HepG2 (cell line): ENCODE measurements around the gene COMMD9. TPM values are rescaled to one million over a fixed set of nuclear protein-coding genes. Genes with fewer than 3 reads are reported as not detected.

Experiments
- FOXJ3 ChIP-seq: sonication (generic); formaldehyde crosslinking; IDR thresholded peaks from 2 replicates; pipeline ENCODE4 v1.4.0; 2020; ENCODE audit warnings: missing genetic modification reagents, mild to moderate bottlenecking, borderline replicate concordance
- GABPA ChIP-seq, 2 experiments: IDR thresholded peaks; 2 replicates each; pipeline ENCODE4 v1.6.1; 2011 to 2016; ENCODE audit warnings: low read depth in 2 of 2, low read length in 1 of 2, missing biosample characterization in 1 of 2, missing genetic modification characterization in 1 of 2
- MED8 ChIP-seq: sonication (generic); formaldehyde crosslinking; IDR thresholded peaks from 2 replicates; pipeline ENCODE4 v1.8.1; 2023; ENCODE audit warnings: mild to moderate bottlenecking, missing genetic modification reagents; ENCODE audit not compliant: insufficient replicate concordance
- RBAK ChIP-seq: sonication (generic); formaldehyde crosslinking; IDR thresholded peaks from 2 replicates; pipeline ENCODE4 v1.5.1; 2020; ENCODE audit warnings: mild to moderate bottlenecking, missing genetic modification reagents
- ZBTB8A ChIP-seq: sonication (generic); formaldehyde crosslinking; IDR thresholded peaks from 2 replicates; pipeline ENCODE4 v1.4.0; 2020; ENCODE audit warnings: mild to moderate bottlenecking, low read depth, missing genetic modification reagents, borderline replicate concordance
- ZFP1 ChIP-seq: IDR thresholded peaks from 2 replicates; pipeline ENCODE4 v1.6.1; 2016
- ZNF235 ChIP-seq: sonication (generic); formaldehyde crosslinking; IDR thresholded peaks from 2 replicates; pipeline ENCODE4 v1.8.1; 2023; ENCODE audit warnings: mild to moderate bottlenecking, missing genetic modification reagents, borderline replicate concordance
- ZNF430 ChIP-seq: sonication (generic); formaldehyde crosslinking; IDR thresholded peaks from 2 replicates; pipeline ENCODE4 v1.9.0; 2021; ENCODE audit warnings: mild to moderate bottlenecking, missing genetic modification reagents
- ZNF546 ChIP-seq: sonication (generic); formaldehyde crosslinking; conservative IDR thresholded peaks from 2 replicates; pipeline ENCODE4 v1.8.1; 2023; ENCODE audit warnings: mild to moderate bottlenecking, missing genetic modification reagents
- ZNF562 ChIP-seq: sonication (generic); formaldehyde crosslinking; IDR thresholded peaks from 2 replicates; pipeline ENCODE4 v1.8.0; 2022; ENCODE audit warnings: missing genetic modification reagents, borderline replicate concordance
- ZNF768 ChIP-seq: sonication (generic); formaldehyde crosslinking; IDR thresholded peaks from 2 replicates; pipeline ENCODE4 v1.4.0; 2020; ENCODE audit warnings: missing genetic modification reagents
- polyA plus RNA-seq, 8 experiments: library from polyadenylated mRNA; depleted of rRNA in 3 of 8; stranded (reverse) in 7 of 8; unstranded in 1 of 8; fragments of >200 nt; fragmentation: Illumina TruSeq in 4 of 8; extraction: Trizol in 4 of 8; gene quantifications; 2 replicates each; pipeline versions ENCODE4 v1.2.1 to v1.2.3, GENCODE V29; 2011 to 2016; ENCODE audit warnings: low read depth in 4 of 8, missing spikeins in 1 of 8, mixed read lengths in 1 of 8; ENCODE audit not compliant: insufficient read depth in 1 of 8
- total RNA-seq, 5 experiments: library from RNA; depleted of rRNA; stranded (reverse); fragments of >200 nt; fragmentation: Illumina TruSeq; extraction: Trizol; gene quantifications; 2 replicates each; pipeline ENCODE4 v1.2.3, GENCODE V29; 2016; ENCODE audit warnings: low read depth in 1 of 5
- TF ChIP-seq, protein P1 (sequence below): sonication (generic); formaldehyde crosslinking; IDR thresholded peaks from 2 replicates; pipeline ENCODE4 v1.4.0; 2020; ENCODE audit warnings: low read depth, mild to moderate bottlenecking, missing genetic modification reagents
- TF ChIP-seq, protein P2 (sequence below): sonication (generic); formaldehyde crosslinking; IDR thresholded peaks from 2 replicates; pipeline ENCODE4 v1.4.0; 2020; ENCODE audit warnings: mild to moderate bottlenecking, low read depth, missing genetic modification reagents
- TF ChIP-seq, protein P3 (sequence below): sonication (generic); formaldehyde crosslinking; IDR thresholded peaks from 2 replicates; pipeline ENCODE4 v1.4.0; 2020; ENCODE audit warnings: missing genetic modification reagents, borderline replicate concordance
- TF ChIP-seq, protein P4 (sequence below): sonication (generic); formaldehyde crosslinking; IDR thresholded peaks from 2 replicates; pipeline ENCODE4 v1.8.1; 2023; ENCODE audit warnings: mild to moderate bottlenecking, missing genetic modification reagents
- TF ChIP-seq, protein P5 (sequence below): sonication (generic); formaldehyde crosslinking; IDR thresholded peaks from 2 replicates; pipeline ENCODE4 v1.5.0; 2020; ENCODE audit warnings: mild to moderate bottlenecking, missing genetic modification reagents, borderline replicate concordance

The COMMD9 gene
- total and polyA plus RNA-seq, 2 of the 13 experiments (the other 11 are each of a cell fraction or from before 2014, with no cell fraction given), result 47.3 to 76.7 TPM

DNA sequence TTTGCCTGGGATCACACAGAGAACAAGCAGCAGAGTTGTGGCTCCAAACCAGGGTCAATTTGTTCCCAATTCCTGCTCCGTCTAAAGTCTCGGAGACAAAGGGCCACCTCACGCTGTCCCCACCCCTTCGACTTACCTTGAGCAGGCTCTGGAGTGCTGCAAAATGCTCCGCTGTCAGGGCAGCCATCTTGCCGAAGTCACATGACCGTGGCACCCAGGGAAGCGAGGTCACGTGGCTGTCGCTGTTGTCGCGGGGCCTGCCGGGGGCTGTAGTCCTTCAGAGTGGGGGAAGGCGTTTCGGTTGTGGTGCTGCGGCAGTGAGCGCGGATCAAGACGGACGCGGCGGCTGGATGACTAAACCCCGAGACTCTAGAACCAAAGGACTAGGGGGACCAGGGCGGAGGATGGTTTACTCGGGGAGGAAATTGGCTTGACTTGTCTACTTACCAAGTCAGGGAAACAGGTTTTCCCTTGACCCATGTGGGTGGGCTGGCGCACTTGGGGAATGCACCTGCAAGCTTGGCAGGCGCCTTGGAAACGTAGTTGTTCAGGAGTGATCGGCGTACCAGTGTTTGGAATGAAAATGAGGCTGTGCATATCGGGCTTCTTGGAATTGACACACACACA, at the start of gene COMMD9 (continued):
- no peak for TF ChIP-seq ZNF430
- peak; percentile 48; the same call in 1 of the 2 replicates for TF ChIP-seq FOXJ3
- no peak for TF ChIP-seq ZBTB8A (CRISPR knock-in tag)
- TF ChIP-seq MED8 (CRISPR knock-in tag), result no peak
- TF ChIP-seq ZNF546 (CRISPR knock-in tag), result no peak
- TF ChIP-seq ZFP1 (CRISPR knock-in tag), result peak; percentile 41; the same call in 1 of the 2 replicates
- TF ChIP-seq, protein P1, sequence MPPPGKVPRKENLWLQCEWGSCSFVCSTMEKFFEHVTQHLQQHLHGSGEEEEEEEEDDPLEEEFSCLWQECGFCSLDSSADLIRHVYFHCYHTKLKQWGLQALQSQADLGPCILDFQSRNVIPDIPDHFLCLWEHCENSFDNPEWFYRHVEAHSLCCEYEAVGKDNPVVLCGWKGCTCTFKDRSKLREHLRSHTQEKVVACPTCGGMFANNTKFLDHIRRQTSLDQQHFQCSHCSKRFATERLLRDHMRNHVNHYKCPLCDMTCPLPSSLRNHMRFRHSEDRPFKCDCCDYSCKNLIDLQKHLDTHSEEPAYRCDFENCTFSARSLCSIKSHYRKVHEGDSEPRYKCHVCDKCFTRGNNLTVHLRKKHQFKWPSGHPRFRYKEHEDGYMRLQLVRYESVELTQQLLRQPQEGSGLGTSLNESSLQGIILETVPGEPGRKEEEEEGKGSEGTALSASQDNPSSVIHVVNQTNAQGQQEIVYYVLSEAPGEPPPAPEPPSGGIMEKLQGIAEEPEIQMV (CRISPR knock-in tag), result peak; percentile 72; the same call in 1 of the 2 replicates
- TF ChIP-seq, protein P2, sequence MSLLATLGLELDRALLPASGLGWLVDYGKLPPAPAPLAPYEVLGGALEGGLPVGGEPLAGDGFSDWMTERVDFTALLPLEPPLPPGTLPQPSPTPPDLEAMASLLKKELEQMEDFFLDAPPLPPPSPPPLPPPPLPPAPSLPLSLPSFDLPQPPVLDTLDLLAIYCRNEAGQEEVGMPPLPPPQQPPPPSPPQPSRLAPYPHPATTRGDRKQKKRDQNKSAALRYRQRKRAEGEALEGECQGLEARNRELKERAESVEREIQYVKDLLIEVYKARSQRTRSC (CRISPR knock-in tag), result no peak
- TF ChIP-seq ZNF235 (CRISPR knock-in tag), result no peak
- no peak for TF ChIP-seq RBAK (CRISPR knock-in tag)
- TF ChIP-seq ZNF768 (CRISPR knock-in tag), result peak; percentile 53; the same call in 1 of the 2 replicates
- TF ChIP-seq, protein P3, sequence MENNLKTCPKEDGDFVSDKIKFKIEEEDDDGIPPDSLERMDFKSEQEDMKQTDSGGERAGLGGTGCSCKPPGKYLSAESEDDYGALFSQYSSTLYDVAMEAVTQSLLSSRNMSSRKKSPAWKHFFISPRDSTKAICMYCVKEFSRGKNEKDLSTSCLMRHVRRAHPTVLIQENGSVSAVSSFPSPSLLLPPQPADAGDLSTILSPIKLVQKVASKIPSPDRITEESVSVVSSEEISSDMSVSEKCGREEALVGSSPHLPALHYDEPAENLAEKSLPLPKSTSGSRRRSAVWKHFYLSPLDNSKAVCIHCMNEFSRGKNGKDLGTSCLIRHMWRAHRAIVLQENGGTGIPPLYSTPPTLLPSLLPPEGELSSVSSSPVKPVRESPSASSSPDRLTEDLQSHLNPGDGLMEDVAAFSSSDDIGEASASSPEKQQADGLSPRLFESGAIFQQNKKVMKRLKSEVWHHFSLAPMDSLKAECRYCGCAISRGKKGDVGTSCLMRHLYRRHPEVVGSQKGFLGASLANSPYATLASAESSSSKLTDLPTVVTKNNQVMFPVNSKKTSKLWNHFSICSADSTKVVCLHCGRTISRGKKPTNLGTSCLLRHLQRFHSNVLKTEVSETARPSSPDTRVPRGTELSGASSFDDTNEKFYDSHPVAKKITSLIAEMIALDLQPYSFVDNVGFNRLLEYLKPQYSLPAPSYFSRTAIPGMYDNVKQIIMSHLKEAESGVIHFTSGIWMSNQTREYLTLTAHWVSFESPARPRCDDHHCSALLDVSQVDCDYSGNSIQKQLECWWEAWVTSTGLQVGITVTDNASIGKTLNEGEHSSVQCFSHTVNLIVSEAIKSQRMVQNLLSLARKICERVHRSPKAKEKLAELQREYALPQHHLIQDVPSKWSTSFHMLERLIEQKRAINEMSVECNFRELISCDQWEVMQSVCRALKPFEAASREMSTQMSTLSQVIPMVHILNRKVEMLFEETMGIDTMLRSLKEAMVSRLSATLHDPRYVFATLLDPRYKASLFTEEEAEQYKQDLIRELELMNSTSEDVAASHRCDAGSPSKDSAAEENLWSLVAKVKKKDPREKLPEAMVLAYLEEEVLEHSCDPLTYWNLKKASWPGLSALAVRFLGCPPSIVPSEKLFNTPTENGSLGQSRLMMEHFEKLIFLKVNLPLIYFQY (CRISPR knock-in tag), result no peak
- no peak for TF ChIP-seq ZNF562 (CRISPR knock-in tag)
- TF ChIP-seq, protein P4, sequence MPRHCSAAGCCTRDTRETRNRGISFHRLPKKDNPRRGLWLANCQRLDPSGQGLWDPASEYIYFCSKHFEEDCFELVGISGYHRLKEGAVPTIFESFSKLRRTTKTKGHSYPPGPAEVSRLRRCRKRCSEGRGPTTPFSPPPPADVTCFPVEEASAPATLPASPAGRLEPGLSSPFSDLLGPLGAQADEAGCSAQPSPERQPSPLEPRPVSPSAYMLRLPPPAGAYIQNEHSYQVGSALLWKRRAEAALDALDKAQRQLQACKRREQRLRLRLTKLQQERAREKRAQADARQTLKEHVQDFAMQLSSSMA (CRISPR knock-in tag), result no peak
- TF ChIP-seq, protein P5, sequence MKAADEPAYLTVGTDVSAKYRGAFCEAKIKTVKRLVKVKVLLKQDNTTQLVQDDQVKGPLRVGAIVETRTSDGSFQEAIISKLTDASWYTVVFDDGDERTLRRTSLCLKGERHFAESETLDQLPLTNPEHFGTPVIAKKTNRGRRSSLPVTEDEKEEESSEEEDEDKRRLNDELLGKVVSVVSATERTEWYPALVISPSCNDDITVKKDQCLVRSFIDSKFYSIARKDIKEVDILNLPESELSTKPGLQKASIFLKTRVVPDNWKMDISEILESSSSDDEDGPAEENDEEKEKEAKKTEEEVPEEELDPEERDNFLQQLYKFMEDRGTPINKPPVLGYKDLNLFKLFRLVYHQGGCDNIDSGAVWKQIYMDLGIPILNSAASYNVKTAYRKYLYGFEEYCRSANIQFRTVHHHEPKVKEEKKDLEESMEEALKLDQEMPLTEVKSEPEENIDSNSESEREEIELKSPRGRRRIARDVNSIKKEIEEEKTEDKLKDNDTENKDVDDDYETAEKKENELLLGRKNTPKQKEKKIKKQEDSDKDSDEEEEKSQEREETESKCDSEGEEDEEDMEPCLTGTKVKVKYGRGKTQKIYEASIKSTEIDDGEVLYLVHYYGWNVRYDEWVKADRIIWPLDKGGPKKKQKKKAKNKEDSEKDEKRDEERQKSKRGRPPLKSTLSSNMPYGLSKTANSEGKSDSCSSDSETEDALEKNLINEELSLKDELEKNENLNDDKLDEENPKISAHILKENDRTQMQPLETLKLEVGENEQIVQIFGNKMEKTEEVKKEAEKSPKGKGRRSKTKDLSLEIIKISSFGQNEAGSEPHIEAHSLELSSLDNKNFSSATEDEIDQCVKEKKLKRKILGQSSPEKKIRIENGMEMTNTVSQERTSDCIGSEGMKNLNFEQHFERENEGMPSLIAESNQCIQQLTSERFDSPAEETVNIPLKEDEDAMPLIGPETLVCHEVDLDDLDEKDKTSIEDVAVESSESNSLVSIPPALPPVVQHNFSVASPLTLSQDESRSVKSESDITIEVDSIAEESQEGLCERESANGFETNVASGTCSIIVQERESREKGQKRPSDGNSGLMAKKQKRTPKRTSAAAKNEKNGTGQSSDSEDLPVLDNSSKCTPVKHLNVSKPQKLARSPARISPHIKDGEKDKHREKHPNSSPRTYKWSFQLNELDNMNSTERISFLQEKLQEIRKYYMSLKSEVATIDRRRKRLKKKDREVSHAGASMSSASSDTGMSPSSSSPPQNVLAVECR (CRISPR knock-in tag), result peak; percentile 98
- TF ChIP-seq GABPA (IDR thresholded peaks at IDR 0.05; ENCODE audit: low read depth, low read length), result no peak
- TF ChIP-seq GABPA (CRISPR knock-in tag; IDR thresholded peaks at IDR 0.05; ENCODE audit: low read depth), result peak; percentile 68
